Endothelial cell of umbilical vein (primary cell): ENCODE data around the gene CYP17A1.

Experiments
- EZH2 ChIP-seq: IDR thresholded peaks from 2 replicates; pipeline ENCODE4 v1.6.1; 2012; ENCODE audit warnings: borderline replicate concordance, low read depth, mild to moderate bottlenecking, moderate library complexity, low read length, inconsistent platforms; ENCODE audit not compliant: severe bottlenecking
- FOS ChIP-seq: IDR thresholded peaks from 2 replicates; pipeline ENCODE4 v1.6.1; 2011; ENCODE audit warnings: mild to moderate bottlenecking, low read length, moderate library complexity, borderline replicate concordance; ENCODE audit not compliant: insufficient read depth
- GATA2 ChIP-seq: IDR thresholded peaks from 2 replicates; pipeline ENCODE4 v1.7.0; 2011; ENCODE audit warnings: low read depth, mild to moderate bottlenecking, moderate library complexity, mixed read lengths, low read length; ENCODE audit not compliant: insufficient read length, insufficient read depth
- JUN ChIP-seq: IDR thresholded peaks from 2 replicates; pipeline ENCODE4 v1.6.1; 2011; ENCODE audit warnings: borderline replicate concordance, low read depth; ENCODE audit not compliant: insufficient read length, insufficient read depth
- MAX ChIP-seq: IDR thresholded peaks from 2 replicates; pipeline ENCODE4 v1.6.1; 2011; ENCODE audit not compliant: insufficient read depth, insufficient read length
- MYC ChIP-seq: IDR thresholded peaks from one replicate; pipeline ENCODE4 v1.6.1; 2011; ENCODE audit warnings: mild to moderate bottlenecking, low read depth, low read length
- POLR2A ChIP-seq: IDR thresholded peaks from 2 replicates; pipeline ENCODE4 v1.6.1; 2012; ENCODE audit warnings: low read depth, mild to moderate bottlenecking, control low read depth, low read length
- POLR2AphosphoS5 ChIP-seq: IDR thresholded peaks from 2 replicates; pipeline ENCODE4 v1.6.1; 2012; ENCODE audit warnings: low read depth, mild to moderate bottlenecking, control low read depth, low read length, moderate library complexity; ENCODE audit not compliant: insufficient read depth
- TF ChIP-seq, protein P1 (sequence below), 2 donors: IDR thresholded peaks; 1 replicate in 1 of 2; 2 replicates in 1 of 2; pipeline ENCODE4 v1.5.1; 2011; ENCODE audit warnings: low read length in 2 of 2, mild to moderate bottlenecking in 2 of 2, moderate library complexity in 2 of 2, control low read depth in 1 of 2, inconsistent platforms in 1 of 2, low read depth in 1 of 2; ENCODE audit not compliant: insufficient read depth in 1 of 2; ENCODE audit errors: extremely low read depth in 1 of 2

DNA sequence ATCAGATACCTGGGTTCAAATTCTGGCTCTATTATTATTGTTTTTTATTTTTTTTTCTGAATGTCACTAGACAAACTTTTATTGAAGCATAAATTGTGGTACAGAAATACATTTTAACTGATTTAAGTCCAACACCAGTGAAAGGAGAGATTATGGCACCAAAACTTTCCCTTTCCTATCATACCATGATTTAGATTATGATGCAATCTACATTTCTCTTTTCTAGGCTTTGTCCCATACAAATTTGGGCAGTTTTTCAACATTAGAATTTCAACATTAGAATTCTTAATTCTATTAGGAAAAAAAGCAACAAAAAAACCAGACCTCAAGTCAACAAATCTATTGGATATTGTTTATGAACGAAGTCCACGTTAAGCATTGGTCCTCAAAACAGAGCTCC, 43.0 kb upstream of the CYP17A1 start:
- TF ChIP-seq, protein P1, sequence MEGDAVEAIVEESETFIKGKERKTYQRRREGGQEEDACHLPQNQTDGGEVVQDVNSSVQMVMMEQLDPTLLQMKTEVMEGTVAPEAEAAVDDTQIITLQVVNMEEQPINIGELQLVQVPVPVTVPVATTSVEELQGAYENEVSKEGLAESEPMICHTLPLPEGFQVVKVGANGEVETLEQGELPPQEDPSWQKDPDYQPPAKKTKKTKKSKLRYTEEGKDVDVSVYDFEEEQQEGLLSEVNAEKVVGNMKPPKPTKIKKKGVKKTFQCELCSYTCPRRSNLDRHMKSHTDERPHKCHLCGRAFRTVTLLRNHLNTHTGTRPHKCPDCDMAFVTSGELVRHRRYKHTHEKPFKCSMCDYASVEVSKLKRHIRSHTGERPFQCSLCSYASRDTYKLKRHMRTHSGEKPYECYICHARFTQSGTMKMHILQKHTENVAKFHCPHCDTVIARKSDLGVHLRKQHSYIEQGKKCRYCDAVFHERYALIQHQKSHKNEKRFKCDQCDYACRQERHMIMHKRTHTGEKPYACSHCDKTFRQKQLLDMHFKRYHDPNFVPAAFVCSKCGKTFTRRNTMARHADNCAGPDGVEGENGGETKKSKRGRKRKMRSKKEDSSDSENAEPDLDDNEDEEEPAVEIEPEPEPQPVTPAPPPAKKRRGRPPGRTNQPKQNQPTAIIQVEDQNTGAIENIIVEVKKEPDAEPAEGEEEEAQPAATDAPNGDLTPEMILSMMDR (IDR thresholded peaks at IDR 0.05; ENCODE audit: extremely low read depth in 1 of 2, insufficient read depth in 1 of 2, low read depth in 1 of 2, low read length in 2 of 2): no peak
- TF ChIP-seq POLR2AphosphoS5 (no peak), MYC (no peak), JUN (no peak), POLR2A (no peak), EZH2 (no peak), MAX (no peak), FOS (no peak), GATA2 (no peak)
